Measurements from ENCODE around the gene COX15.

- TF ChIP-seq CTCF (conservative IDR thresholded peaks at IDR 0.05), result no peak
- no peak for TF ChIP-seq ZFX (IDR thresholded peaks at IDR 0.05)
These were observed 22.7 kb upstream of the COX15 start for GRCh38 chr10:99754670-99755069.
